ENCODE results near the gene CACNA2D3. TPM values are rescaled to one million over a fixed set of nuclear protein-coding genes. Genes with fewer than 3 reads are reported as not detected.

Gene CACNA2D3
- total RNA-seq, 1 donor from 2014 or later, result 3.6 TPM

- intact Hi-C loops (cut with DNase I), result no loop called here
- no peak for TF ChIP-seq CTCF (IDR thresholded peaks at IDR 0.05)
- DNase-seq (no peak), ATAC-seq (no peak)
- H3K36me3 ChIP-seq, result no peaks in the 10 kb centered on the region
- no peak overlapping the region for H3K4me3 ChIP-seq
- H3K27me3 ChIP-seq (ENCODE audit: low read depth), result no peaks in the 10 kb centered on the region
- no peaks in the 10 kb centered on the region for H3K4me1 ChIP-seq
- no peak overlapping the region for H3K27ac ChIP-seq
- H3K9me3 ChIP-seq, result no peaks in the 10 kb centered on the region
Observed at GRCh38 chr3:55014081-55014480, 891.7 kb downstream of the CACNA2D3 start.

GRCh38 chr3:55014906-55015305, 892.6 kb downstream of the CACNA2D3 start:
- H3K4me1 ChIP-seq, result no peaks in the 10 kb centered on the region
- H3K27ac ChIP-seq, result no peak overlapping the region
- no peaks in the 10 kb centered on the region for H3K27me3 ChIP-seq (ENCODE audit: low read depth)
- H3K9me3 ChIP-seq, result no peaks in the 10 kb centered on the region
- no peaks in the 10 kb centered on the region for H3K36me3 ChIP-seq
- intact Hi-C loops (cut with DNase I), result no loop called here
- TF ChIP-seq CTCF (IDR thresholded peaks at IDR 0.05), result no peak
- DNase-seq, result no peak
- no peak overlapping the region for H3K4me3 ChIP-seq
- ATAC-seq, result no peak

- Histone ChIP-seq H3K4me3 (no peak overlapping the region), H3K27me3 (ENCODE audit: low read depth) (no peaks in the 10 kb centered on the region), H3K27ac (no peak overlapping the region), H3K36me3 (no peaks in the 10 kb centered on the region), H3K4me1 (no peaks in the 10 kb centered on the region), H3K9me3 (no peaks in the 10 kb centered on the region)
- ATAC-seq (no peak), DNase-seq (no peak)
- intact Hi-C loops (cut with DNase I), result no loop called here
- TF ChIP-seq CTCF (IDR thresholded peaks at IDR 0.05), result no peak
Observed at GRCh38 chr3:55017876-55018275, 895.5 kb downstream of the CACNA2D3 start.

- TF ChIP-seq CTCF (IDR thresholded peaks at IDR 0.05), result no peak
- Histone ChIP-seq H3K4me1 (no peaks in the 10 kb centered on the region), H3K36me3 (no peaks in the 10 kb centered on the region), H3K27ac (no peak overlapping the region), H3K4me3 (no peak overlapping the region), H3K9me3 (no peaks in the 10 kb centered on the region), H3K27me3 (ENCODE audit: low read depth) (no peaks in the 10 kb centered on the region)
- no peak for DNase-seq
- intact Hi-C loops (cut with DNase I), result no loop called here
- ATAC-seq, result no peak
Observed at GRCh38 chr3:55030938-55031337, 908.6 kb downstream of the CACNA2D3 start.

GRCh38 chr3:55036883-55037577, 914.7 kb downstream of the CACNA2D3 start:
- Histone ChIP-seq H3K27me3 (ENCODE audit: low read depth) (no peaks in the 10 kb centered on the region), H3K36me3 (no peaks in the 10 kb centered on the region), H3K9me3 (no peaks in the 10 kb centered on the region), H3K4me3 (no peak overlapping the region), H3K27ac (no peak overlapping the region), H3K4me1 (no peaks in the 10 kb centered on the region)
- no peak for TF ChIP-seq CTCF (IDR thresholded peaks at IDR 0.05)
- DNase-seq, result no peak
- intact Hi-C loops (cut with DNase I), result no loop called here
- no peak for ATAC-seq
